ENCODE data around the gene LVRN. TPM values are rescaled to one million over a fixed set of nuclear protein-coding genes. Genes with fewer than 3 reads are reported as not detected.
A peak's percentile ranks its signal among the peaks of the same experiment; 100 is the strongest.

The LVRN gene
- total and polyA plus RNA-seq, 2 of the 13 experiments (the other 11 are each of a cell fraction or from before 2014, with no cell fraction given) = 0.09 to 0.20 TPM

DNA sequence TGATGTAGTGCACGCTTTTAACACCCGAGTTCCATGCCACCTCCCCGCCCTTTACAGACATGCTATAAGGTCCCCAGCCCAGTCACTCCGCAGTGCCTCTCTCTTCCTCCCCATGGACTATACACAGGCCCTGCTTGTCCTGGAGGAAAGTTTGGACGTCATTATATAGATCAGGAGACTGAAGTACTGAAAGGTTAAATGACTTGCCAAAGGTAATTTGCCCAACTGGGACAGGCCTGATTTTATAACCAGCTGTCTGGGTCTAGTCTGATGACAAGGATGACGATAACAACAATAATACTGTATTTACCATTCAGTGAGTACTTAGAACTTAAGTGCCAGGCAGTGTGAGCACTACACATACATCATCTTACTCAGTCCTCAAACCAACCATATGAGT is 33.1 kb downstream of the LVRN start:
- H3K36me3 ChIP-seq (replicated peaks in 1 of 2; ENCODE audit: control insufficient read depth in 1 of 2, insufficient read depth in 2 of 2, low read length in 2 of 2) = no peaks in the 10 kb centered on the region
- H3K4me2 ChIP-seq (ENCODE audit: low read depth, low read length) = no peak overlapping the region
- FAIRE-seq (no peak), ATAC-seq (no peak), DNase-seq (ENCODE audit: low spot score) (no peak)
- H3K4me1 ChIP-seq (ENCODE audit: insufficient read depth, low read length) = no peaks in the 10 kb centered on the region
- no peak overlapping the region for H3K9ac ChIP-seq (ENCODE audit: insufficient read depth, low read depth, low read length)
- intact Hi-C loops (cut with micrococcal nuclease; ENCODE audit: unreplicated experiment) = no loop called here
- no peak overlapping the region for H3K27ac ChIP-seq (ENCODE audit: extremely low read length, insufficient read depth, low read length)
- 6% methylated on average over 6 of the region's 6 CpGs for whole genome bisulfite sequencing (ENCODE audit: low lambda C conversion rate)
- no peak overlapping the region for H3K4me3 ChIP-seq (replicated peaks in 1 of 3; ENCODE audit: insufficient read depth in 1 of 3, low read depth in 2 of 3, low read length in 3 of 3)
- CTCF ChIA-PET (ENCODE audit: low intra/inter-chr PET ratio, low total read pairs) = no interaction called here
- no TSS peak for BruUV-seq (replicated peaks)
- in situ Hi-C loops (cut with HindIII; ENCODE audit: extremely low pct_ligation_motif_present, low pct_unique_long_range_greater_than_20kb) = no loop called here
- H2AFZ ChIP-seq (ENCODE audit: low read length) = no peak overlapping the region
- POLR2A ChIA-PET = no interaction called here
- H4K20me1 ChIP-seq (ENCODE audit: insufficient read depth, low read length) = no peaks in the 10 kb centered on the region
- no peaks in the 10 kb centered on the region for H3K9me3 ChIP-seq (ENCODE audit: low read length)
- TF ChIP-seq CREB1 (IDR thresholded peaks at IDR 0.05) (0 out of 2 replicates have a peak, but pooled peaks have one; percentile 9), CREB1 (CRISPR knock-in tag; IDR thresholded peaks at IDR 0.05) (no peak)
- TF ChIP-seq, protein P1, sequence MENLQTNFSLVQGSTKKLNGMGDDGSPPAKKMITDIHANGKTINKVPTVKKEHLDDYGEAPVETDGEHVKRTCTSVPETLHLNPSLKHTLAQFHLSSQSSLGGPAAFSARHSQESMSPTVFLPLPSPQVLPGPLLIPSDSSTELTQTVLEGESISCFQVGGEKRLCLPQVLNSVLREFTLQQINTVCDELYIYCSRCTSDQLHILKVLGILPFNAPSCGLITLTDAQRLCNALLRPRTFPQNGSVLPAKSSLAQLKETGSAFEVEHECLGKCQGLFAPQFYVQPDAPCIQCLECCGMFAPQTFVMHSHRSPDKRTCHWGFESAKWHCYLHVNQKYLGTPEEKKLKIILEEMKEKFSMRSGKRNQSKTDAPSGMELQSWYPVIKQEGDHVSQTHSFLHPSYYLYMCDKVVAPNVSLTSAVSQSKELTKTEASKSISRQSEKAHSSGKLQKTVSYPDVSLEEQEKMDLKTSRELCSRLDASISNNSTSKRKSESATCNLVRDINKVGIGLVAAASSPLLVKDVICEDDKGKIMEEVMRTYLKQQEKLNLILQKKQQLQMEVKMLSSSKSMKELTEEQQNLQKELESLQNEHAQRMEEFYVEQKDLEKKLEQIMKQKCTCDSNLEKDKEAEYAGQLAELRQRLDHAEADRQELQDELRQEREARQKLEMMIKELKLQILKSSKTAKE (CRISPR knock-in tag; IDR thresholded peaks at IDR 0.05; ENCODE audit: borderline replicate concordance) = no peak
- no peaks in the 10 kb centered on the region for H3K79me2 ChIP-seq (ENCODE audit: insufficient read depth, low read length)
- H3K27me3 ChIP-seq (ENCODE audit: control insufficient read depth in 1 of 2, insufficient read depth in 2 of 2, low read length in 2 of 2) = no peaks in the 10 kb centered on the region; a peak in 1 of 5 replicates

- no peak overlapping the region for H3K9ac ChIP-seq (ENCODE audit: insufficient read depth, low read depth, low read length)
- TF ChIP-seq ZNF546 (CRISPR knock-in tag; conservative IDR thresholded peaks at IDR 0.05) (no peak), SNAPC2 (CRISPR knock-in tag; IDR thresholded peaks at IDR 0.05) (no peak), ZNF558 (CRISPR knock-in tag; IDR thresholded peaks at IDR 0.05; ENCODE audit: borderline replicate concordance) (no peak), TBX3 (IDR thresholded peaks at IDR 0.05; ENCODE audit: borderline replicate concordance) (no peak), KMT2A (CRISPR knock-in tag; IDR thresholded peaks at IDR 0.05) (no peak), SIX1 (CRISPR knock-in tag; IDR thresholded peaks at IDR 0.05; ENCODE audit: borderline replicate concordance) (no peak), CEBPB (IDR thresholded peaks at IDR 0.05; ENCODE audit: borderline replicate concordance, low read depth, low read length) (peak; percentile 8; the same call in 1 of the 2 replicates), ZNF446 (CRISPR knock-in tag; IDR thresholded peaks at IDR 0.05) (no peak), HOXD1 (CRISPR knock-in tag; IDR thresholded peaks at IDR 0.05) (no peak)
- intact Hi-C loops (cut with micrococcal nuclease; ENCODE audit: unreplicated experiment) = no loop called here
- no peak overlapping the region for H2AFZ ChIP-seq (ENCODE audit: low read length)
- no peak for ATAC-seq
- ChIA-PET CTCF (ENCODE audit: low intra/inter-chr PET ratio, low total read pairs) (no interaction called here), POLR2A (no interaction called here)
- FAIRE-seq = no peak
- BruUV-seq (replicated peaks) = no TSS peak
- no peak overlapping the region for H3K4me3 ChIP-seq (replicated peaks in 1 of 3; ENCODE audit: insufficient read depth in 1 of 3, low read depth in 2 of 3, low read length in 3 of 3)
- no peaks in the 10 kb centered on the region for H3K9me3 ChIP-seq (ENCODE audit: low read length)
- in situ Hi-C loops (cut with HindIII; ENCODE audit: extremely low pct_ligation_motif_present, low pct_unique_long_range_greater_than_20kb) = no loop called here
- 25% methylated on average over 6 of the region's 6 CpGs for WGBS (ENCODE audit: low lambda C conversion rate)
- H3K27me3 ChIP-seq (ENCODE audit: control insufficient read depth in 1 of 2, insufficient read depth in 2 of 2, low read length in 2 of 2) = no peaks in the 10 kb centered on the region; a peak in 2 of 5 replicates
- no peak for DNase-seq (ENCODE audit: low spot score)
- no peak overlapping the region for H3K4me2 ChIP-seq (ENCODE audit: low read depth, low read length)
- no peaks in the 10 kb centered on the region for H3K36me3 ChIP-seq (replicated peaks in 1 of 2; ENCODE audit: control insufficient read depth in 1 of 2, insufficient read depth in 2 of 2, low read length in 2 of 2)
- H3K79me2 ChIP-seq (ENCODE audit: insufficient read depth, low read length) = no peaks in the 10 kb centered on the region
- no peaks in the 10 kb centered on the region for H4K20me1 ChIP-seq (ENCODE audit: insufficient read depth, low read length)
- no peak overlapping the region for H3K27ac ChIP-seq (ENCODE audit: extremely low read length, insufficient read depth, low read length)
- H3K4me1 ChIP-seq (ENCODE audit: insufficient read depth, low read length) = no peaks in the 10 kb centered on the region
Observed at GRCh38 chr5:116002116-116002906, 40.0 kb downstream of the LVRN start.
